CD14-positive monocyte (primary cell): ENCODE results near the gene CSRP3. TPM values are rescaled to one million over a fixed set of nuclear protein-coding genes. Genes with fewer than 3 reads are reported as not detected.

Source experiments
- DNase-seq, 3 donors: peaks; one replicate each; pipeline ENCODE4 v3.0.0-alpha.2; 2011 to 2022
- H2AFZ ChIP-seq: 2 replicates; pipeline ENCODE4 v1.6.0; 2012; ENCODE audit warnings: mild to moderate bottlenecking, low read depth, low read length, inconsistent platforms; ENCODE audit not compliant: insufficient read depth, poor library complexity, severe bottlenecking
- H3K27ac ChIP-seq, 2 donors: 1 replicate in 1 of 2; 2 replicates in 1 of 2; pipeline ENCODE4 v1.5.1; 2012 to 2013; ENCODE audit warnings: low read length in 2 of 2, control low read depth in 1 of 2, inconsistent platforms in 1 of 2, low read depth in 1 of 2, mild to moderate bottlenecking in 1 of 2
- H3K27me3 ChIP-seq, 2 donors: one replicate each; pipeline versions ENCODE4 v1.6.0 to v1.6.1; 2011 to 2013; ENCODE audit warnings: low read length in 2 of 2; ENCODE audit not compliant: control insufficient read depth in 2 of 2, insufficient read depth in 2 of 2
- H3K36me3 ChIP-seq, 2 donors: replicated peaks in 1 of 2; 1 replicate in 1 of 2; 2 replicates in 1 of 2; pipeline versions ENCODE4 v1.5.1 to v1.6.1; 2012 to 2013; ENCODE audit warnings: low read length in 2 of 2, control low read depth in 1 of 2, inconsistent platforms in 1 of 2, mild to moderate bottlenecking in 1 of 2; ENCODE audit not compliant: insufficient read depth in 2 of 2, control insufficient read depth in 1 of 2
- H3K4me1 ChIP-seq, 2 donors: 1 replicate in 1 of 2; 2 replicates in 1 of 2; pipeline versions ENCODE4 v1.5.1 to v1.6.1; 2012 to 2013; ENCODE audit warnings: low read length in 2 of 2, control low read depth in 1 of 2, inconsistent platforms in 1 of 2, mild to moderate bottlenecking in 1 of 2, moderate library complexity in 1 of 2; ENCODE audit not compliant: insufficient read depth in 2 of 2, control insufficient read depth in 1 of 2
- H3K4me2 ChIP-seq: replicated peaks from 2 replicates; pipeline ENCODE3; 2012; ENCODE audit warnings: low read length, moderate library complexity, mild to moderate bottlenecking; ENCODE audit not compliant: poor library complexity, severe bottlenecking; ENCODE audit errors: extremely low read depth
- H3K4me3 ChIP-seq, 3 experiments: fragments of 200-600 bp in 1 of 3; sonication (generic) in 1 of 3; replicated peaks in 1 of 3; 1 replicate in 2 of 3; 2 replicates in 1 of 3; pipeline ENCODE4 v1.5.1; 2011 to 2013; ENCODE audit warnings: low read length in 3 of 3, mild to moderate bottlenecking in 3 of 3, control low read depth in 2 of 3, low read depth in 2 of 3, inconsistent platforms in 1 of 3, moderate library complexity in 1 of 3
- H3K79me2 ChIP-seq: 2 replicates; pipeline ENCODE4 v1.6.0; 2012; ENCODE audit warnings: mild to moderate bottlenecking, control low read depth, inconsistent platforms, low read length, moderate library complexity; ENCODE audit not compliant: insufficient read depth
- H3K9ac ChIP-seq: 2 replicates; pipeline ENCODE4 v1.6.0; 2017; ENCODE audit warnings: low read length, mild to moderate bottlenecking; ENCODE audit not compliant: insufficient read depth, poor library complexity, severe bottlenecking
- H3K9me3 ChIP-seq, 2 donors: replicated peaks in 1 of 2; 1 replicate in 1 of 2; 2 replicates in 1 of 2; pipeline versions ENCODE4 v1.5.1 to v1.6.1; 2012 to 2013; ENCODE audit warnings: low read length in 2 of 2, control low read depth in 1 of 2; ENCODE audit not compliant: control insufficient read depth in 1 of 2, insufficient read depth in 1 of 2
- H4K20me1 ChIP-seq: 2 replicates; pipeline ENCODE4 v1.6.0; 2012; ENCODE audit warnings: mild to moderate bottlenecking, low read length, control low read depth, moderate library complexity; ENCODE audit not compliant: insufficient read depth
- H3K27ac Mint-ChIP-seq, 7 donors: one replicate each; pipeline ENCODE4 v1.8.0; 2020; ENCODE audit warnings: mild to moderate bottlenecking in 7 of 7, mixed read lengths in 7 of 7, moderate library complexity in 6 of 7, inconsistent platforms in 2 of 7
- H3K27me3 Mint-ChIP-seq, 3 donors: one replicate each; pipeline ENCODE4 v1.8.0; 2021 to 2022; ENCODE audit warnings: low read depth in 3 of 3, mild to moderate bottlenecking in 3 of 3, mixed read lengths in 3 of 3, moderate library complexity in 3 of 3, inconsistent platforms in 1 of 3
- H3K36me3 Mint-ChIP-seq, 2 donors: one replicate each; pipeline ENCODE4 v1.8.0; 2020; ENCODE audit warnings: mixed read lengths in 2 of 2, inconsistent platforms in 1 of 2, mild to moderate bottlenecking in 1 of 2
- H3K4me1 Mint-ChIP-seq: one replicate; pipeline ENCODE4 v1.8.0; 2020; ENCODE audit warnings: mild to moderate bottlenecking, mixed read lengths
- H3K4me3 Mint-ChIP-seq, 2 donors: one replicate each; pipeline ENCODE4 v1.8.0; 2020; ENCODE audit warnings: mild to moderate bottlenecking in 2 of 2, mixed read lengths in 2 of 2, moderate library complexity in 1 of 2
- H3K9me3 Mint-ChIP-seq, 7 donors: one replicate each; pipeline ENCODE4 v1.8.0; 2020 to 2022; ENCODE audit warnings: mixed read lengths in 7 of 7, mild to moderate bottlenecking in 6 of 7, moderate library complexity in 6 of 7, inconsistent platforms in 2 of 7
- CTCF ChIP-seq: fragments of 200-600 bp; IDR thresholded peaks from one replicate; pipeline ENCODE4 v1.8.0; 2022; ENCODE audit warnings: antibody characterized with exemption, mild to moderate bottlenecking
- WGBS: methylation state at CpG from one replicate; pipeline ENCODE4 v1.1.5; 2013; ENCODE audit warnings: missing lambda C conversion rate; ENCODE audit not compliant: insufficient coverage; 5-methylcytosine and 5-hydroxymethylcytosine counted together
- intact Hi-C, 2 donors: fragments of 100-400 bp; cut with micrococcal nuclease; formaldehyde crosslinking; loops; one replicate each; pipeline versions ENCODE4 v1.15.0 to v1.15.1; 2023
- polyA plus RNA-seq, 3 donors: library from polyadenylated mRNA; depleted of rRNA in 1 of 3; unstranded in 2 of 3; stranded (reverse) in 1 of 3; fragments of 300-500 nt in 2 of 3; fragments of >200 nt in 1 of 3; fragmentation: Illumina TruSeq in 2 of 3; gene quantifications; 1 replicate in 2 of 3; 2 replicates in 1 of 3; pipeline ENCODE4 v1.2.3, GENCODE V29; 2012 to 2021

The CSRP3 gene
- polyA plus RNA-seq, 3 donors, result not detected

GRCh38 chr11:19225123-19225522, 23.3 kb upstream of the CSRP3 start:
- Mint-ChIP-seq H3K4me3 (no peak overlapping the region), H3K4me1 (no peaks in the 10 kb centered on the region), H3K36me3 (peaks cover 41 to 62% of the 10 kb centered on the region in 2 donors), H3K9me3 (peaks cover 0 to 5% (median 1%) of the 10 kb centered on the region in 7 donors), H3K27ac (peak overlapping the region in 1 of 7 donors; percentile 49), H3K27me3 (no peaks in the 10 kb centered on the region)
- H2AFZ ChIP-seq, result no peak overlapping the region
- no peak for DNase-seq
- no peaks in the 10 kb centered on the region for H3K4me1 ChIP-seq
- TF ChIP-seq CTCF, result no peak
- no peak overlapping the region for H3K4me3 ChIP-seq
- H3K36me3 ChIP-seq, result peaks cover 44 to 71% of the 10 kb centered on the region in 2 donors
- no peaks in the 10 kb centered on the region for H3K9me3 ChIP-seq
- H4K20me1 ChIP-seq, result no peaks in the 10 kb centered on the region
- no peaks in the 10 kb centered on the region for H3K27me3 ChIP-seq
- H3K79me2 ChIP-seq, result no peaks in the 10 kb centered on the region
- no peak overlapping the region for H3K4me2 ChIP-seq
- WGBS, result 100% methylated on average over 6 of the region's 6 CpGs
- intact Hi-C loops, result no loop called here
- no peak overlapping the region for H3K9ac ChIP-seq
- no peak overlapping the region for H3K27ac ChIP-seq

- H3K4me3 ChIP-seq, result no peak overlapping the region
- no peaks in the 10 kb centered on the region for H3K4me1 ChIP-seq
- no peak for TF ChIP-seq CTCF
- 95% methylated on average over 2 of the region's 3 CpGs for WGBS
- Mint-ChIP-seq H3K27me3 (peaks cover 0 to under 1% (median 0%) of the 10 kb centered on the region in 3 donors), H3K9me3 (peaks cover 0 to 5% (median 1%) of the 10 kb centered on the region in 7 donors), H3K27ac (no peak overlapping the region), H3K4me3 (no peak overlapping the region), H3K4me1 (no peaks in the 10 kb centered on the region), H3K36me3 (peaks cover 21 to 29% of the 10 kb centered on the region in 2 donors)
- no peak overlapping the region for H3K4me2 ChIP-seq
- H4K20me1 ChIP-seq, result no peaks in the 10 kb centered on the region
- no peak overlapping the region for H3K27ac ChIP-seq
- no peak overlapping the region for H3K9ac ChIP-seq
- H3K9me3 ChIP-seq, result no peaks in the 10 kb centered on the region
- no peak overlapping the region for H2AFZ ChIP-seq
- peaks cover 22 to 32% of the 10 kb centered on the region in 2 donors for H3K36me3 ChIP-seq
- no peaks in the 10 kb centered on the region for H3K79me2 ChIP-seq
- intact Hi-C loops, result no loop called here
- DNase-seq, result no peak
- no peaks in the 10 kb centered on the region for H3K27me3 ChIP-seq
Observed at GRCh38 chr11:19220903-19221724, 19.3 kb upstream of the CSRP3 start.
